Measurements from ENCODE around the gene GMNC.

GMNC gene

GRCh38 chr3:190870127-190870526, 7.6 kb upstream of the GMNC start:
- Mint-ChIP-seq H3K9me3 (no peaks in the 10 kb centered on the region), H3K27ac (peak overlapping the region in 1 of 3 experiments; percentile 22), H3K36me3 (ENCODE audit: low read depth) (no peaks in the 10 kb centered on the region), H3K4me1 (peaks cover 9% of the 10 kb centered on the region), H3K27me3 (ENCODE audit: low read depth) (peaks cover 8% of the 10 kb centered on the region), H3K4me3 (no peak overlapping the region)
- no peak for TF ChIP-seq CTCF (IDR thresholded peaks at IDR 0.05; ENCODE audit: unreplicated experiment in 3 of 3)

- H3K36me3 Mint-ChIP-seq (ENCODE audit: low read depth), result no peaks in the 10 kb centered on the region
These were observed 4.6 kb upstream of the GMNC start for GRCh38 chr3:190867071-190867470.

GRCh38 chr3:190865828-190866227, 3.3 kb upstream of the GMNC start:
- TF ChIP-seq CTCF (IDR thresholded peaks at IDR 0.05; ENCODE audit: unreplicated experiment in 3 of 3), result peak in 1 of 3 experiments; percentile 8
- Mint-ChIP-seq H3K27me3 (ENCODE audit: low read depth) (peaks cover 42% of the 10 kb centered on the region), H3K36me3 (ENCODE audit: low read depth) (no peaks in the 10 kb centered on the region)

More at GRCh38 chr3:190867071-190867470, 4.6 kb upstream of the GMNC start:
- peak overlapping the region in 2 of 3 experiments; percentile 6 to 9 for H3K27ac Mint-ChIP-seq
- peaks cover 11% of the 10 kb centered on the region for H3K4me1 Mint-ChIP-seq
- peaks cover 30% of the 10 kb centered on the region for H3K27me3 Mint-ChIP-seq (ENCODE audit: low read depth)
- no peak for TF ChIP-seq CTCF (IDR thresholded peaks at IDR 0.05; ENCODE audit: unreplicated experiment in 3 of 3)
- no peak overlapping the region for H3K4me3 Mint-ChIP-seq
- no peaks in the 10 kb centered on the region for H3K9me3 Mint-ChIP-seq

GRCh38 chr3:190865419-190865818, 2.9 kb upstream of the GMNC start:
- no peaks in the 10 kb centered on the region for H3K36me3 Mint-ChIP-seq (ENCODE audit: low read depth)
- H3K27ac Mint-ChIP-seq, result peak overlapping the region; percentile 79 to 84 (median 83)
- peaks cover 8% of the 10 kb centered on the region for H3K4me1 Mint-ChIP-seq
- H3K27me3 Mint-ChIP-seq (ENCODE audit: low read depth), result peaks cover 44% of the 10 kb centered on the region
- no peak for TF ChIP-seq CTCF (IDR thresholded peaks at IDR 0.05; ENCODE audit: unreplicated experiment in 3 of 3)
- peak overlapping the region; percentile 54 to 57 (median 57) for H3K4me3 Mint-ChIP-seq
- no peaks in the 10 kb centered on the region for H3K9me3 Mint-ChIP-seq

More at GRCh38 chr3:190865828-190866227, 3.3 kb upstream of the GMNC start:
- peak overlapping the region; percentile 27 to 79 (median 73) for H3K27ac Mint-ChIP-seq
- H3K4me3 Mint-ChIP-seq, result no peak overlapping the region
- H3K9me3 Mint-ChIP-seq, result no peaks in the 10 kb centered on the region
- peaks cover 11% of the 10 kb centered on the region for H3K4me1 Mint-ChIP-seq

GRCh38 chr3:190864002-190864401, 1.5 kb upstream of the GMNC start:
- H3K27me3 Mint-ChIP-seq (ENCODE audit: low read depth), result peaks cover 48% of the 10 kb centered on the region
- H3K36me3 Mint-ChIP-seq (ENCODE audit: low read depth), result no peaks in the 10 kb centered on the region
- no peak for TF ChIP-seq CTCF (IDR thresholded peaks at IDR 0.05; ENCODE audit: unreplicated experiment in 3 of 3)
- H3K9me3 Mint-ChIP-seq, result no peaks in the 10 kb centered on the region
- peak overlapping the region in 2 of 3 experiments; percentile 88 to 91 for H3K4me3 Mint-ChIP-seq
- H3K4me1 Mint-ChIP-seq, result peaks cover 5% of the 10 kb centered on the region
- peak overlapping the region in 1 of 3 experiments; percentile 83 for H3K27ac Mint-ChIP-seq

GRCh38 chr3:190863119-190863465, 598 bp upstream of the GMNC start:
- Mint-ChIP-seq H3K9me3 (no peaks in the 10 kb centered on the region), H3K4me3 (peak overlapping the region; percentile 82 to 91 (median 88)), H3K27me3 (ENCODE audit: low read depth) (peaks cover 48% of the 10 kb centered on the region), H3K27ac (peak overlapping the region in 2 of 3 experiments; percentile 48 to 49), H3K36me3 (ENCODE audit: low read depth) (no peaks in the 10 kb centered on the region), H3K4me1 (peaks cover 5% of the 10 kb centered on the region)
- TF ChIP-seq CTCF (IDR thresholded peaks at IDR 0.05; ENCODE audit: unreplicated experiment in 3 of 3), result no peak
